Peyer's patch (tissue), 4 donors: ENCODE data around the gene PLXNA4.

ENCODE experiments used
- CTCF ChIP-seq, 6 experiments: fragments of 450-650 bp in 4 of 6; fragments of 200-600 bp in 2 of 6; sonication (generic) in 1 of 6; IDR thresholded peaks; one replicate each; pipeline ENCODE4 v1.5.1; 2017 to 2019; ENCODE audit warnings: antibody characterized with exemption in 6 of 6, mild to moderate bottlenecking in 3 of 6, moderate library complexity in 1 of 6
- POLR2A ChIP-seq, 2 donors: fragments of 450-650 bp; IDR thresholded peaks; one replicate each; pipeline ENCODE4 v1.5.1; 2017; ENCODE audit warnings: antibody characterized with exemption in 2 of 2, mild to moderate bottlenecking in 2 of 2, moderate library complexity in 2 of 2

GRCh38 chr7:132609906-132610520 lies 33.7 kb upstream of the PLXNA4 start:
- TF ChIP-seq CTCF (IDR thresholded peaks at IDR 0.05): no peak
- TF ChIP-seq POLR2A (IDR thresholded peaks at IDR 0.05): no peak
